BLaER1 treated with 17β-estradiol and CSF1 and Interleukin-3, amounts not matched to agents 10 nM and 100 nM (cell line): Measurements from ENCODE around the gene USP5.
"Not testable (repeated sequence)": the region's sequence is repeated elsewhere in the genome, so short reads cannot be mapped to it uniquely, and the experiment has no call there.

Experiments used
- H3K27ac ChIP-seq, 11 experiments: shearing (Covaris generic); formaldehyde crosslinking; 2 replicates each; pipeline ENCODE4 v1.8.1; 2022
- H3K27me3 ChIP-seq, 11 experiments: shearing (Covaris generic); formaldehyde crosslinking; 2 replicates each; pipeline ENCODE4 v1.8.1; 2022
- H3K36me3 ChIP-seq, 11 experiments: shearing (Covaris generic); formaldehyde crosslinking; 2 replicates each; pipeline ENCODE4 v1.8.1; 2022
- H3K4me1 ChIP-seq, 10 experiments: shearing (Covaris generic); formaldehyde crosslinking; 2 replicates each; pipeline ENCODE4 v1.8.1; 2022
- H3K4me2 ChIP-seq, 11 experiments: shearing (Covaris generic); formaldehyde crosslinking; 2 replicates each; pipeline ENCODE4 v1.8.1; 2022
- H3K4me3 ChIP-seq, 10 experiments: shearing (Covaris generic); formaldehyde crosslinking; 2 replicates each; pipeline ENCODE4 v1.8.1; 2022
- H3K9ac ChIP-seq, 11 experiments: shearing (Covaris generic); formaldehyde crosslinking; 2 replicates each; pipeline ENCODE4 v1.8.1; 2022
- H3K9me3 ChIP-seq, 11 experiments: shearing (Covaris generic); formaldehyde crosslinking; replicated peaks in 1 of 11; 2 replicates each; pipeline ENCODE4 v1.8.1; 2022
- H4K20me1 ChIP-seq, 11 experiments: shearing (Covaris generic); formaldehyde crosslinking; 2 replicates each; pipeline ENCODE4 v1.8.1; 2022
- Cebpa-rat ChIP-seq, 11 experiments: shearing (Covaris generic); IDR thresholded peaks; 2 replicates each; pipeline ENCODE4 v1.8.1; 2022

USP5 gene

DNA sequence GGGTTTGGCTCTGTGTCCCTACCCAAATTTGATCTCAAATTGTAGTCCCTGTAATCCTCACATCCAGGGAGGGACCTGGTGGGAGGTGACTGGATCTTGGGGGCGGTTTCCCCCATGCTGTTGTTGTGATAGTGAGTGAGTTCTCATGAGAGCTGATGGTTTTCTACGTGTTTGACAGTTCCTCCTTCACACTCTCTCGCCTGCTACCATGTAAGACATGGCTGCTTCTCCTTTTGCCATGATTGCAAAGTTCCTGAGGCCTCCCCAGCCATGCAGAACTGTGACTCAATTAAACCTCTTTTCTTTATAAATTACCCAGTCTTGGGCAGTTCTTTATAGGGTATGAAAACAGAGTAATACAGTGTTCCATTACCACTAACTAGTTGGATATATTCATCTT is 42.4 kb downstream of the USP5 start:
- H3K27ac ChIP-seq: no peak overlapping the region
- TF ChIP-seq Cebpa-rat (IDR thresholded peaks at IDR 0.05): no peak
- H3K4me2 ChIP-seq: peak overlapping the region in 4 of 11 experiments; percentile 1 to 40 (median 16); a peak in 4 of 22 replicates
- no peaks in the 10 kb centered on the region; a peak in 1 of 22 replicates for H3K9me3 ChIP-seq
- peaks cover 19 to 36% (median 28%) of the 10 kb centered on the region in 10 experiments for H3K4me1 ChIP-seq
- no peak overlapping the region for H3K4me3 ChIP-seq
- H4K20me1 ChIP-seq: no peaks in the 10 kb centered on the region
- no peak overlapping the region for H3K9ac ChIP-seq
- peaks cover 0 to 4% (median 0%) of the 10 kb centered on the region in 11 experiments; a peak in 1 of 22 replicates for H3K36me3 ChIP-seq
- H3K27me3 ChIP-seq: no peaks in the 10 kb centered on the region

GRCh38 chr12:6896846-6897435 is 45.0 kb downstream of the USP5 start:
- TF ChIP-seq Cebpa-rat (IDR thresholded peaks at IDR 0.05): no peak
- Histone ChIP-seq H3K4me2 (no peak overlapping the region), H3K4me1 (peaks cover 9 to 34% (median 21%) of the 10 kb centered on the region in 10 experiments), H3K4me3 (no peak overlapping the region), H3K36me3 (no peaks in the 10 kb centered on the region), H4K20me1 (no peaks in the 10 kb centered on the region), H3K27ac (no peak overlapping the region), H3K9me3 (no peaks in the 10 kb centered on the region; a peak in 1 of 22 replicates), H3K27me3 (no peaks in the 10 kb centered on the region), H3K9ac (no peak overlapping the region)

- Histone ChIP-seq H3K36me3 (no peaks in the 10 kb centered on the region), H3K9me3 (no peaks in the 10 kb centered on the region; a peak in 1 of 22 replicates), H3K27ac (peak overlapping the region in 1 of 11 experiments; percentile 57; a peak in 1 of 22 replicates), H3K27me3 (no peaks in the 10 kb centered on the region), H3K4me3 (no peak overlapping the region), H3K4me1 (peaks cover 18 to 32% (median 24%) of the 10 kb centered on the region in 10 experiments), H3K4me2 (peak overlapping the region in 10 of 11 experiments; percentile 1 to 62 (median 34); a peak in 15 of 22 replicates), H3K9ac (no peak overlapping the region), H4K20me1 (no peaks in the 10 kb centered on the region)
- no peak for TF ChIP-seq Cebpa-rat (IDR thresholded peaks at IDR 0.05)
These were observed 47.5 kb downstream of the USP5 start for GRCh38 chr12:6899427-6899826.

DNA sequence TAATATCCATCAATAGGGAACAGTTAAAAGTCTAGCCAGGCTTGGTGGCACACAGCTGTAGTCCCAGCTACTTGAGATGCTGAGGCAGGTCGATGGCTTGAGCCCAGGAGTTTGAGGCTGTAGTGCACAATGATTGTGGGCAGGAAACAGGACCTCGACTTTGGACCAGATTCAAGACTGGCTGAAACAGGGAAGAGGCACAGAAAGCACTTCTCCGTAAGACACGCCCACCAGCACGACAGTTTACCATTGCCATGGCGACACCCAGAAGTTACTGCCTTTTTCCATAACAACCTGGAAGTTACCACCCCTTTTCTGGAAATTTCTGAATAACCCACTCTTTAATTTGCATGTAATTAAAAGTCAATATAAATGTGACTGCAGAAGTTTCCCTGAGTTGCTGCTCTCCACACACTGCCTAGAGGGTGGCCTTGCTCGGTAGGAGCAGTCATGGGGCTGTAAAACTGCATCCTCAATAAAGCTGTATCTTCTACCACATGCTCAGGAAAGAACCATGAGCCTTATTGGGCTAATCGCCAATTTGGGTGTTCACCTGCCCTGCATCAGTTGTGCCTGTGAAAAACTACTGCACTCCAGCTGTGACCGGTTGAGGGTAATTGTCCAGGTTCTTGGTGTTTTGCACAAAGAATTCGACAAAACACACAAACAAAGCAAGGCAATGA is 48.0 kb downstream of the USP5 start:
- Histone ChIP-seq H3K4me2 (peak overlapping the region in 10 of 11 experiments; percentile 1 to 62 (median 34); a peak in 15 of 22 replicates), H3K27ac (peak overlapping the region in 3 of 11 experiments; percentile 30 to 57 (median 39); a peak in 4 of 22 replicates), H3K4me1 (peaks cover 21 to 34% (median 26%) of the 10 kb centered on the region in 10 experiments), H3K4me3 (no peak overlapping the region), H3K9ac (no peak overlapping the region), H3K36me3 (no peaks in the 10 kb centered on the region), H3K9me3 (no peaks in the 10 kb centered on the region; a peak in 1 of 22 replicates), H3K27me3 (no peaks in the 10 kb centered on the region), H4K20me1 (no peaks in the 10 kb centered on the region)
- no peak for TF ChIP-seq Cebpa-rat (IDR thresholded peaks at IDR 0.05)

DNA sequence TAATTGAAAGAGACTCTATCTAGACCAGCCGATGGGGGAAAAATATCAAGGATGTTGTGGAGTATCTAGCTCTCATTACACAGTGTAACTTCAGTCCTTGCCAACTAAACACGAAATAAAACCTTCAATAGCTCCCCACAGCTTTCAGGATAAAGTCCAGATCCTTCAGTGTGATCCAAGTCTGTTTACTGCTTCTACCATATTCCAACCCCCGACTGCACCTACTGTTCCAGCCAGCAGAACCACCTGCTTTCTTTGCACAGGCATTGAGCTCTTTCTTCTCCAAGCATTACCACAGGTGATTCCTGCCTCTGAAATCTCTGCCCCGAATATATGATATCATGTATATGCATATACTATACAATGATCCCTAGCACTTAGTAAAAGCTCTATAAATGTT is 50.5 kb downstream of the USP5 start:
- Histone ChIP-seq H3K4me3 (no peak overlapping the region), H3K27me3 (no peaks in the 10 kb centered on the region), H3K9me3 (no peaks in the 10 kb centered on the region; a peak in 1 of 22 replicates), H4K20me1 (no peaks in the 10 kb centered on the region), H3K9ac (no peak overlapping the region), H3K4me2 (no peak overlapping the region), H3K4me1 (peaks cover 27 to 42% (median 34%) of the 10 kb centered on the region in 10 experiments), H3K36me3 (peaks cover 0 to 14% (median 5%) of the 10 kb centered on the region in 11 experiments; a peak in 7 of 22 replicates), H3K27ac (no peak overlapping the region)
- TF ChIP-seq Cebpa-rat (IDR thresholded peaks at IDR 0.05): no peak

- Histone ChIP-seq H3K27me3 (no peaks in the 10 kb centered on the region), H3K4me2 (peak overlapping the region in 10 of 11 experiments; percentile 80 to 96 (median 94); a peak in 17 of 22 replicates), H3K36me3 (peaks cover 0 to 21% (median 5%) of the 10 kb centered on the region in 11 experiments; a peak in 7 of 22 replicates), H3K9me3 (no peaks in the 10 kb centered on the region; a peak in 1 of 22 replicates), H3K27ac (0 out of 22 replicates have a peak overlapping the region, but pooled peaks of 1 of the 11 experiments have one; percentile 44), H3K4me3 (no peak overlapping the region), H3K9ac (no peak overlapping the region), H4K20me1 (no peaks in the 10 kb centered on the region), H3K4me1 (peaks cover 27 to 42% (median 34%) of the 10 kb centered on the region in 10 experiments)
- no peak for TF ChIP-seq Cebpa-rat (IDR thresholded peaks at IDR 0.05)
These were observed 51.8 kb downstream of the USP5 start for GRCh38 chr12:6903722-6904121.

DNA sequence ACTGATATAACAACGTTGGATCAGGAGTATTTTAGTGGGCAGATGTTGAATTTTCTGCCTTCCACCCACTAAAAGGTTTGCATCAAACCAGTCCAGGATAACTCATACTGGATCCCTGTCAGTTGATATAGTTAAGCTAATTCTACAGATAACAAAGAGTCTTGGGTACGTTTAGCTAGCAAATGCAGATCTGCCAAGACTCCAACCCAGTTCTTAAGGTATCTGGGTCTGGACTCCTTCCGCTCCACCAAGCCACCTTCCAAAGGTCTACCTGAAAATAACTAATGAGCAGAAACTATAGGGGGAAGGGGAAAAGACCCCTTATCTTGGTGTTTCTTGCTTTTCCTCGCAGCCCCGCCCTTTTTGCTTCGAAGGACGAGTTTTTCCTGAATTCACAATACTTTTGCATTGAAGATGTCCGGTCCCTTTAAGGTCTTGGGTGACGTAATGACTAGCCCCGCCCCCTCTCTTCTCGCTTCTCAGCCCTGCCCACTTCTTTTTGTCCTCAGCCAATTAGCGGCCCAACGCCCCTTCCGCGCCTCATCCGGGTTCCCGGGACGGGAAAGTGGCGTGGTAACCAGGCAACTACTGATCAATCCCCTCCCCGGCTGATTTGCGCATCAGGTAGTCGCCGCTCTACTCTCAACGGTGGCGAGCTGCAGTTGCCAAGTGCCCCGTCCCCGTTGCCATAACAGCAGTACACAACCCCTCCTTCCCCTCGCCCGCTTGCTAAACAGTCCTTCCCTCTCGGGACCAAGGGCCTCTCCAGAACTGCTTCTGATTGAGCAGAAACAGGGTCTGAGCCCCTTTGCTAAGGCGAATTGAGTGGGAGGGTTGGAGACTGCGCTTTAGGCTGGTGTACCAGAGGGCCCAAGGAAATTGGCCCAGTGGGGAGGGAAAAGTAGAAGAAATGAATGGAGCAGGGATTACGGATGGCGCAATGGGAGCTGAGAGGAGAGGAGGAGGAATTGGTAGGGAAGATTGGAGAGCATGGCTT is 52.6 kb downstream of the USP5 start, which contains the start of gene LRRC23:
Gene LRRC23 (plus strand): TSS at position 543 of the 997 bp plus-strand sequence. CDS start 812 bp downstream, outside the sequence.
- peak within 1 kb of the TSS; percentile 73 to 82 (median 80) for H3K9ac ChIP-seq
- H4K20me1 ChIP-seq: no peaks in the 10 kb centered on the region
- peak within 1 kb of the TSS; percentile 80 to 96 (median 94) for H3K4me2 ChIP-seq
- TF ChIP-seq Cebpa-rat (IDR thresholded peaks at IDR 0.05): peak in 1 of 11 experiments; percentile 44; a peak in 1 of 22 replicates
- H3K27me3 ChIP-seq: no peaks in the 10 kb centered on the region
- peaks cover 0 to 21% (median 5%) of the 10 kb centered on the region in 11 experiments; a peak in 7 of 22 replicates for H3K36me3 ChIP-seq
- peak within 1 kb of the TSS; percentile 65 to 76 (median 70) for H3K4me3 ChIP-seq
- H3K27ac ChIP-seq: peak within 1 kb of the TSS; percentile 62 to 78 (median 74)
- peaks cover 23 to 35% (median 28%) of the 10 kb centered on the region in 10 experiments for H3K4me1 ChIP-seq
- H3K9me3 ChIP-seq: no peaks in the 10 kb centered on the region; a peak in 1 of 22 replicates

DNA sequence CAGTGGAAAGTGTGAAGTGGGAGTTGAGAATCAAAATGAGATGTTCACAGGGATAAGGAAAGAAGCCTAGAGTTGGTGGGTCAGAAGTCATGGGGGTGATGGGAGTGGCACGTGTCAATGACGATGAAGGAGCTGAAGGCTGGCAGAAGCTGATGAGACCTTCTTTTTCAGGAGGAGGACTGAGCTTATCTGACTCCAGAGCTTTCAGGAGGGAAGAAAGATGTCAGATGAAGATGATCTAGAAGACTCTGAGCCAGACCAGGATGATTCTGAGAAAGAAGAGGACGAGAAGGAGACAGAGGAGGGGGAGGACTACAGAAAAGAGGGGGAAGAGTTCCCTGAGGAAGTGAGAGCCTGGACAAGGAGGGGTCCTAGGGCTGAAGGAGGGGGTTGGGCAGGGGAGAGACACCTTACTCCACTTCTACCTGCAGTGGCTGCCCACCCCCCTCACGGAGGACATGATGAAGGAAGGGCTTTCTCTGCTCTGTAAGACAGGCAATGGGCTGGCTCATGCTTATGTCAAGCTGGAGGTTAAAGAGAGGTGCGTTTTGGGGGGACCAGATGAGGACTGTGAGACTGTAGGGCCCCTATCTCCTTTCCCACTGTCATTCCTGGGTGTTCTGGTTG is 53.6 kb downstream of the USP5 start:
- TF ChIP-seq Cebpa-rat (IDR thresholded peaks at IDR 0.05): no peak
- no peaks in the 10 kb centered on the region; a peak in 1 of 22 replicates for H3K9me3 ChIP-seq
- H4K20me1 ChIP-seq: no peaks in the 10 kb centered on the region
- H3K4me1 ChIP-seq: peaks cover 16 to 26% (median 21%) of the 10 kb centered on the region in 10 experiments; a peak in 19 of 20 replicates
- H3K36me3 ChIP-seq: peaks cover 0 to 21% (median 5%) of the 10 kb centered on the region in 11 experiments; a peak in 7 of 22 replicates
- peak overlapping the region; percentile 73 to 82 (median 80) for H3K9ac ChIP-seq
- peak overlapping the region; percentile 65 to 76 (median 70) for H3K4me3 ChIP-seq
- peak overlapping the region in 10 of 11 experiments; percentile 62 to 78 (median 74); a peak in 12 of 22 replicates for H3K27ac ChIP-seq
- peak overlapping the region; percentile 80 to 96 (median 94) for H3K4me2 ChIP-seq
- peaks cover 0 to 5% (median 0%) of the 10 kb centered on the region in 11 experiments; a peak in 2 of 22 replicates for H3K27me3 ChIP-seq

DNA sequence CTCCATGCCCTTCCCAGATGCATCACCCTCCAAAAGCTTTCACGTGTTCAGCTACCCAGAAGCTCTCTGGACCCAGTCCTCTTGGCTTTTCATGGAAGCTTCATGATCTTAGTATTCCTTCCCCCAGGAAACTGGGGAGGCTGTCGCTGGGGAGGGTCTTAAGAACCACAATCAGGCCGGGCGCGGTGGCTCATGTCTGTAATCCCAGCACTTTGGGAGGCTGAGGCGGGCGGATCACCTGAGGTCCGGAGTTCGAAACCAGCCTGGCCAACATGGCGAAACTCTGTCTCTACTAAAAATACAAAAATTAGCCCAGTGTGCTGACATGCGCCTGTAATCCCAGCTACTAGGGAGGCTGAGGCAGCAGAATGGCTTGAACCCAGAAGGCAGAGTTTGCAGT is 56.2 kb downstream of the USP5 start:
- H3K27me3 ChIP-seq: peaks cover 17 to 30% (median 26%) of the 10 kb centered on the region in 11 experiments
- H3K9ac ChIP-seq, H3K4me3 ChIP-seq, H3K9me3 ChIP-seq, H4K20me1 ChIP-seq, H3K27ac ChIP-seq, H3K4me2 ChIP-seq: not testable (repeated sequence)
- peaks cover 0 to 21% (median 5%) of the 10 kb centered on the region in 11 experiments; a peak in 7 of 22 replicates for H3K36me3 ChIP-seq
- H3K4me1 ChIP-seq: peaks cover 16 to 24% (median 20%) of the 10 kb centered on the region in 10 experiments; a peak in 19 of 20 replicates
